ENCODE data around the gene PLLP.

Gene PLLP

DNA sequence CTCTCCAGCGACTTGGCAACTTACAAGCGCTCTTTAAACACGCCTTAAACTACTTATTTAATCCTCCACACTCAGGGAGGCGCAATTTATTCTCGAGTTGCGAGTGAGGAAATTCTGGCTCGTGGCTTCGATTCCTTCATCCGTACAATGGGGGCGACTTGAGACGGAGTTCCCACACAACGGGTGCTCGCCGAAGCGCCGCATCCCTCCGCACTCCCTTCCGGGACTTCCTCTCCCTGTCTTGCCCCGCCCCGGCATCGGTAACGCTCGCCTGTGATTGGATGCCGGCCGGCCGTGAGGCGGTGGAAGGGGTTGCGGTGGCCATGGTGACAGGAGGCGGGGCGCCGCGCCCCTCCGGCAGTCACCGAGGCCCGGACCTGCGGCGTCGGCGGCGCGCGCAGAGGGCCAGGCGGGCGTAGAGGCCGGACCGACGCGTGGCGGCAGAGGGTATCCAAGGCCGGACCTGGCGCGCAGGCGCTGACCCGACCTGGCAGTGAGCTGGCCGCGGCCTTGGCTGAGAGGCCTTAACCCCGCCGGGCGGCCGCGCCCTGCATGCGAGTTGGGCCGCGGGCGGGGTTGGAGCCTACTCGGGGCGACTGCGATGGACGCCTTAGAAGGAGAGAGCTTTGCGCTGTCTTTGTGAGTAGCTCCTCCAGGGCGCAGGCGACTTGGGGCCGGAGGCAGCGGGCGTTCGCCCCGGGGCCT is 39.6 kb downstream of the PLLP start, which contains the start of gene ARL2BP:
TSS of gene ARL2BP (plus strand) at position 493 of the 705 bp plus-strand sequence. CDS start at position 602, 109 bp downstream.
- TF ChIP-seq POLR2AphosphoS5 (IDR thresholded peaks at IDR 0.05; ENCODE audit: low read depth, low read length) (peak; percentile 86), POLR2A (IDR thresholded peaks at IDR 0.05; ENCODE audit: low read depth, low read length) (peak; percentile 89), TAF1 (IDR thresholded peaks at IDR 0.05; ENCODE audit: borderline replicate concordance, low read depth, low read length) (no peak; the same call in 1 of the 2 replicates)
- DNase-seq (ENCODE audit: insufficient read length) (peak; percentile 98), FAIRE-seq (peak; percentile 100)

DNA sequence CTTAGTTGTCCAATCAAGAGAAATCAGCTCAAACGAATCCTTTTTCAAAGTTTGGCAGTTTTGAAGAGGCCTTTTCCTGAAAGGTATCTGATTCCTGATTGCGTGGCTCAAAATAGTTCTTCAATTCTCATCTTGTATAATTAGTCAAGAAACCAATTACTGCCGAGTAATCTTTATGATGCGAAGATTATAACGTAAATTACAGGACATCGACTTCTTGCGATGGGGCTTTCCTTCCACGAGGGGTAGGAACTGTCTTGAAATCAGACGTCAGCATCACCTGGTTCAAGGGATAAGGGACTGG is 40.1 kb downstream of the PLLP start:
- no peak for DNase-seq (ENCODE audit: insufficient read length)
- no peak for FAIRE-seq
- TF ChIP-seq POLR2A (IDR thresholded peaks at IDR 0.05; ENCODE audit: low read depth, low read length) (no peak), POLR2AphosphoS5 (IDR thresholded peaks at IDR 0.05; ENCODE audit: low read depth, low read length) (no peak), TAF1 (IDR thresholded peaks at IDR 0.05; ENCODE audit: borderline replicate concordance, low read depth, low read length) (no peak)

GRCh38 chr16:57242650-57243049 is 41.8 kb downstream of the PLLP start:
- no peak for TF ChIP-seq TAF1 (IDR thresholded peaks at IDR 0.05; ENCODE audit: borderline replicate concordance, low read depth, low read length)
- TF ChIP-seq POLR2A (IDR thresholded peaks at IDR 0.05; ENCODE audit: low read depth, low read length): no peak
- no peak for TF ChIP-seq POLR2AphosphoS5 (IDR thresholded peaks at IDR 0.05; ENCODE audit: low read depth, low read length)
- FAIRE-seq: peak; percentile 24
- DNase-seq (ENCODE audit: insufficient read length): no peak

DNA sequence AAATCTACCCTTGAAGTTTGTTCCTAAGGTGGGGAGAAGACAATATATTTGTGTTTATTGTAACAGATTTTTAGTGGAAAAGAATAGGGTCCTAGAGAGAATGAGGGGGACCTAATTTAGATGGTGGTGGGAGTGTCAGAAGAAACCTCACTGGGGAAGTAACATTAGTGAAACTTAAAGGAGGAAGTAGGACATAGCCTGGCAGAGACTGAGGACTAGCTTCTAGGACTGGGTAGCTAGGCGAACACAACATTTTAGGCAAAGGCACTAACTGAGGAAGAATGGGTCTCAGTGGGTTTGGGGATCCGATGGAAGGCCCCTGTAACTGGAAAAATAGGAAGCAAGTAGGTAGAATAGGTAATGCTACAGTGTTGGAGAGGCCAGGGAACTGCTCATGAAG is 43.6 kb downstream of the PLLP start:
- TF ChIP-seq POLR2A (IDR thresholded peaks at IDR 0.05; ENCODE audit: low read depth, low read length) (no peak), TAF1 (IDR thresholded peaks at IDR 0.05; ENCODE audit: borderline replicate concordance, low read depth, low read length) (no peak), POLR2AphosphoS5 (IDR thresholded peaks at IDR 0.05; ENCODE audit: low read depth, low read length) (no peak)
- peak; percentile 76 for FAIRE-seq

GRCh38 chr16:57239107-57239506 is 45.4 kb downstream of the PLLP start:
- FAIRE-seq (peak; percentile 48), DNase-seq (ENCODE audit: insufficient read length) (no peak)
- TF ChIP-seq POLR2AphosphoS5 (IDR thresholded peaks at IDR 0.05; ENCODE audit: low read depth, low read length) (no peak), TAF1 (IDR thresholded peaks at IDR 0.05; ENCODE audit: borderline replicate concordance, low read depth, low read length) (no peak)

More for the DNA sequence above, 43.6 kb downstream of the PLLP start:
- DNase-seq (ENCODE audit: insufficient read length): no peak

GRCh38 chr16:57238682-57239081 is 45.8 kb downstream of the PLLP start:
- TF ChIP-seq POLR2AphosphoS5 (IDR thresholded peaks at IDR 0.05; ENCODE audit: low read depth, low read length): no peak
- no peak for TF ChIP-seq TAF1 (IDR thresholded peaks at IDR 0.05; ENCODE audit: borderline replicate concordance, low read depth, low read length)
- no peak for TF ChIP-seq POLR2A (IDR thresholded peaks at IDR 0.05; ENCODE audit: low read depth, low read length)
- FAIRE-seq: no peak

DNA sequence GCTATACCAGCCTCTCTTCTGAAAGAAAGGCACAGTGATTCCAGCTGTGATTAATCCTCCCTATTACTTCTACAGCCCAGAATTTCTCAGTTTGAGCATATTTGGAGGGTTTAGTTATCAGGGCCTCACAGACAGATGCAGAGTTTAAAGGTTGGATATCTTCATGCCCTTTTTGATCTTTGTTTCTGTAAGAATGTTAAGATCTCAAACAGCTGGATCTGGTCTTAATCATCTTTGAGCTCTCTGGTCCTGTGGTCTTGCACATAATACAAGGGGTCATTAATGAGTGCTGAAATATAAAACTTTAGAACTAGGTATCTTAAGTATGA is 48.5 kb downstream of the PLLP start:
- FAIRE-seq (peak; percentile 74), DNase-seq (ENCODE audit: insufficient read length) (no peak)
- TF ChIP-seq POLR2AphosphoS5 (IDR thresholded peaks at IDR 0.05; ENCODE audit: low read depth, low read length) (no peak), TAF1 (IDR thresholded peaks at IDR 0.05; ENCODE audit: borderline replicate concordance, low read depth, low read length) (no peak), POLR2A (IDR thresholded peaks at IDR 0.05; ENCODE audit: low read depth, low read length) (no peak)

More at GRCh38 chr16:57238682-57239081, 45.8 kb downstream of the PLLP start:
- no peak for DNase-seq (ENCODE audit: insufficient read length)

DNA sequence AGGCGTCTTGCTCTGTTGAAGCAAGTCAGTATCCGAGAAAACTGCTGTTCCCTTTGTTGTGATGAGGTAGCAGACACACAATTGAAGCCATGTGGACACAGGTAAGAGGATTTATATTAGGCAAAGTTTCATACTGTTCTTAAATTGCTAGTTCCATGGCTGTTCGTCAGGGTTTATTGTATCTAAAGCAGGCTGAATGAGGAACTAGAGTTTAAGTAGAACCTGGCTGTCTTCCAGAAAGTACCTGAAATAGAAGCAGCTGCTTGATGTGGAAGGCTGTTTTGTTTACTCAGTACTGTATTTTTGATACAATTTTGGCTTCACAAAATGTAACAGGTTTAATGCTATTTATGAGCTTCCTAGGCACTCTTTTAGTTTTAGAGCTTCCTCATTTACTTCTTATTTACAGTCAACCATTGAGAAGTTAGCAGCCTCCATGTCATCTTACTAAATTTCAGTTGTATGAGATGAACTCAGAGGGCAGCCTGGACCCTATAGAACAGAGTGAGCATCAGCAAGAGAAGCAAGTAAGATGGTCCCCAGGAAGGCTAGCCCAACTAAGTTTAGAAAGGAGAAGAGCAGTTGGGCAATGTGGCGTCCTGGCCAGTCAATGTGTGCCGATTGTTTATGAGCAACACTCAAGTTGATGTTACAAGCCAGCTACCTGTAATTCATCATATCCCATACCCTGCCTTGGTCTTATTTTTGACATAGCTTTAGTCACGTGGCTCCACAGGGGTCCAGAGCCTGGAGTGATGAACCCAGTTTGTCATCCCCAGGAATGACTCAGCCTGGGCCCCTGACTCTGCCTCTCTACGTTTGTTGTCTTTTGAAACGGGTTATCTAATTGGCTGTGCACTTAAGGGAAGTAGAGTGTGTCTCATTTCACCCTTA is 49.1 kb downstream of the PLLP start:
- no peak for FAIRE-seq
- TF ChIP-seq POLR2AphosphoS5 (IDR thresholded peaks at IDR 0.05; ENCODE audit: low read depth, low read length) (no peak), POLR2A (IDR thresholded peaks at IDR 0.05; ENCODE audit: low read depth, low read length) (no peak), TAF1 (IDR thresholded peaks at IDR 0.05; ENCODE audit: borderline replicate concordance, low read depth, low read length) (no peak)
- DNase-seq (ENCODE audit: insufficient read length): no peak

DNA sequence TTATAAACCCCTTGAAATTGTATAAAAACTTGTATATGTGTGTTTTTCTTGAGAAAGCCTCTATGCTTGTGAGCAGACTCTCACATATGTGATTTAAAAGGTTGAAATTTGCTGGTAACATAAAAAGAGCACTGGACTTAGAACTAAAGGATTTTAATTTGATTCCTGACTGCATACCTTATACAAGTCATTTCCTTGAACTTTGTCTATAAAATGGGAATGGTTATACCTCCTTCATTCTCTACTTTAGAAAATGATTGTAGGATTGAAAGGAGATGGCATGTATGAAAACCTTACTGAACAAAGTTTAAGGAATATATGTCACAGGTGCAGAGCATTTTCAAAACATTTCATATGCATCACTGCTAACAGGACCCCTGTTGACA is 49.8 kb downstream of the PLLP start:
- TF ChIP-seq POLR2AphosphoS5 (IDR thresholded peaks at IDR 0.05; ENCODE audit: low read depth, low read length): no peak
- no peak for TF ChIP-seq POLR2A (IDR thresholded peaks at IDR 0.05; ENCODE audit: low read depth, low read length)
- TF ChIP-seq TAF1 (IDR thresholded peaks at IDR 0.05; ENCODE audit: borderline replicate concordance, low read depth, low read length): no peak
- no peak for DNase-seq (ENCODE audit: insufficient read length)
- no peak for FAIRE-seq

GRCh38 chr16:57233944-57234706 is 50.3 kb downstream of the PLLP start:
- DNase-seq (ENCODE audit: insufficient read length) (no peak), FAIRE-seq (no peak)
- no peak for TF ChIP-seq POLR2AphosphoS5 (IDR thresholded peaks at IDR 0.05; ENCODE audit: low read depth, low read length)

GRCh38 chr16:57231821-57232350 is 52.6 kb downstream of the PLLP start:
- FAIRE-seq: no peak
- TF ChIP-seq POLR2AphosphoS5 (IDR thresholded peaks at IDR 0.05; ENCODE audit: low read depth, low read length): no peak
- TF ChIP-seq POLR2A (IDR thresholded peaks at IDR 0.05; ENCODE audit: low read depth, low read length): no peak
- no peak for TF ChIP-seq TAF1 (IDR thresholded peaks at IDR 0.05; ENCODE audit: borderline replicate concordance, low read depth, low read length)
- DNase-seq (ENCODE audit: insufficient read length): no peak

All from GM12892 (cell line).